Esophagus muscularis mucosa (tissue), 4 donors: Measurements from ENCODE around the gene VEGFD. TPM values are rescaled to one million over a fixed set of nuclear protein-coding genes. Genes with fewer than 3 reads are reported as not detected.

ENCODE experiments used
- DNase-seq: peaks from one replicate; pipeline ENCODE4 v3.0.0-alpha.2; 2017; ENCODE audit errors: extremely low spot score
- H3K27ac ChIP-seq, 4 donors: fragments of 200-600 bp; sonication (generic); replicated peaks in 1 of 4; 1 replicate in 3 of 4; 2 replicates in 1 of 4; pipeline ENCODE4 v1.5.1; 2016 to 2019; ENCODE audit warnings: mild to moderate bottlenecking in 1 of 4
- H3K27me3 ChIP-seq, 4 donors: fragments of 200-600 bp; sonication (generic); one replicate each; pipeline versions ENCODE4 v1.5.1 to v1.6.0; 2016 to 2019
- H3K36me3 ChIP-seq, 4 donors: fragments of 200-600 bp; sonication (generic); one replicate each; pipeline ENCODE4 v1.5.1; 2016 to 2019
- H3K4me1 ChIP-seq, 4 donors: fragments of 200-600 bp; sonication (generic); one replicate each; pipeline ENCODE4 v1.5.1; 2016 to 2019
- H3K4me3 ChIP-seq, 4 donors: fragments of 200-600 bp; sonication (generic); 1 replicate in 2 of 4; 2 replicates in 2 of 4; pipeline ENCODE4 v1.5.1; 2016 to 2019; ENCODE audit warnings: mild to moderate bottlenecking in 4 of 4, moderate library complexity in 1 of 4
- H3K9me3 ChIP-seq, 4 donors: fragments of 200-600 bp; sonication (generic); 1 replicate in 3 of 4; 2 replicates in 1 of 4; pipeline ENCODE4 v1.5.1; 2016 to 2019
- CTCF ChIP-seq, 3 experiments: fragments of 200-600 bp in 2 of 3; fragments of 450-650 bp in 1 of 3; sonication (generic) in 2 of 3; IDR thresholded peaks; one replicate each; pipeline ENCODE4 v1.5.1; 2017 to 2019; ENCODE audit warnings: antibody characterized with exemption in 3 of 3, mild to moderate bottlenecking in 2 of 3, moderate library complexity in 1 of 3
- EP300 ChIP-seq: sonication (generic); formaldehyde crosslinking; IDR thresholded peaks from one replicate; pipeline ENCODE4 v1.6.1; 2017; ENCODE audit warnings: antibody characterized with exemption
- POLR2A ChIP-seq: fragments of 450-650 bp; IDR thresholded peaks from one replicate; pipeline ENCODE4 v1.6.1; 2017; ENCODE audit warnings: antibody characterized with exemption, moderate library complexity, mild to moderate bottlenecking, low read depth
- POLR2AphosphoS5 ChIP-seq, 2 donors: sonication (generic); formaldehyde crosslinking; IDR thresholded peaks; one replicate each; pipeline ENCODE4 v1.6.1; 2017; ENCODE audit warnings: antibody characterized with exemption in 2 of 2
- WGBS: methylation state at CpG from one replicate; pipeline ENCODE4 v1.1.5; 2018; 5-methylcytosine and 5-hydroxymethylcytosine counted together
- intact Hi-C: fragments of 100-400 bp; cut with DNase I; formaldehyde crosslinking; loops from one replicate; pipeline ENCODE4 v1.15.1; 2023
- total RNA-seq, 4 donors: library from RNA; depleted of rRNA; stranded (reverse); fragments of >200 nt; gene quantifications; one replicate each; pipeline versions ENCODE4 v1.1.0 to v1.2.1, GENCODE V29; 2016

Gene VEGFD
- total RNA-seq, 4 donors from 2014 or later, result 1.8 to 6.0 (median 3.7) TPM

- H3K36me3 ChIP-seq, result no peaks in the 10 kb centered on the region
- no peak overlapping the region for H3K27ac ChIP-seq
- peaks cover 0 to 16% (median 2%) of the 10 kb centered on the region in 4 donors for H3K9me3 ChIP-seq
- DNase-seq, result no peak
- 54% methylated on average over 3 of the region's 3 CpGs for WGBS
- H3K4me1 ChIP-seq, result no peaks in the 10 kb centered on the region
- intact Hi-C loops, result no loop called here
- H3K4me3 ChIP-seq, result no peak overlapping the region
- no peaks in the 10 kb centered on the region for H3K27me3 ChIP-seq
- no peak for TF ChIP-seq POLR2AphosphoS5 (IDR thresholded peaks at IDR 0.05)
- no peak for TF ChIP-seq POLR2A
- TF ChIP-seq EP300, result no peak
- TF ChIP-seq CTCF (IDR thresholded peaks at IDR 0.05), result no peak
These were observed 34.5 kb upstream of the VEGFD start for GRCh38 chrX:15418707-15419181.

- Histone ChIP-seq H3K4me1 (no peaks in the 10 kb centered on the region), H3K4me3 (no peak overlapping the region), H3K36me3 (no peaks in the 10 kb centered on the region), H3K9me3 (peaks cover 0 to 14% (median 2%) of the 10 kb centered on the region in 4 donors), H3K27me3 (no peaks in the 10 kb centered on the region), H3K27ac (no peak overlapping the region)
- no peak for DNase-seq
- intact Hi-C loops, result no loop called here
- WGBS, result 44% methylated on average over 6 of the region's 6 CpGs
- TF ChIP-seq EP300, result no peak
- no peak for TF ChIP-seq POLR2AphosphoS5 (IDR thresholded peaks at IDR 0.05)
- TF ChIP-seq POLR2A, result no peak
- no peak for TF ChIP-seq CTCF (IDR thresholded peaks at IDR 0.05)
These were observed 34.0 kb upstream of the VEGFD start for GRCh38 chrX:15418041-15418706.

GRCh38 chrX:15416133-15416993 is 32.1 kb upstream of the VEGFD start:
- no peak overlapping the region for H3K4me3 ChIP-seq
- no peak overlapping the region for H3K27ac ChIP-seq
- no peaks in the 10 kb centered on the region for H3K36me3 ChIP-seq
- peaks cover 0 to 8% (median 2%) of the 10 kb centered on the region in 4 donors for H3K9me3 ChIP-seq
- H3K4me1 ChIP-seq, result no peaks in the 10 kb centered on the region
- no peak for TF ChIP-seq POLR2AphosphoS5 (IDR thresholded peaks at IDR 0.05)
- TF ChIP-seq CTCF (IDR thresholded peaks at IDR 0.05), result no peak
- DNase-seq, result no peak
- intact Hi-C loops, result no loop called here
- WGBS, result 76% methylated on average over 10 of the region's 10 CpGs
- no peaks in the 10 kb centered on the region for H3K27me3 ChIP-seq

GRCh38 chrX:15413101-15413500 is 28.9 kb upstream of the VEGFD start:
- DNase-seq, result no peak
- Histone ChIP-seq H3K4me1 (no peaks in the 10 kb centered on the region), H3K27ac (no peak overlapping the region), H3K9me3 (peaks cover 0 to 8% (median 2%) of the 10 kb centered on the region in 4 donors), H3K4me3 (no peak overlapping the region), H3K27me3 (no peaks in the 10 kb centered on the region), H3K36me3 (no peaks in the 10 kb centered on the region)
- 81% methylated on average over 6 of the region's 6 CpGs for WGBS
- intact Hi-C loops, result no loop called here
- TF ChIP-seq CTCF (IDR thresholded peaks at IDR 0.05) (no peak), POLR2AphosphoS5 (IDR thresholded peaks at IDR 0.05) (no peak), EP300 (no peak)
